ENCODE results near the gene CMTR2. TPM values are rescaled to one million over a fixed set of nuclear protein-coding genes. Genes with fewer than 3 reads are reported as not detected.

CMTR2 gene
- total and polyA plus RNA-seq, 2 experiments from 2014 or later = 11.4 to 43.2 TPM

- H3K4me2 ChIP-seq = no peak overlapping the region
- WGBS (ENCODE audit: low lambda C conversion rate, missing lambda C conversion rate) = 80% methylated on average over 1 of the region's 1 CpG
- H3K79me2 ChIP-seq = no peaks in the 10 kb centered on the region
- TF ChIP-seq, protein P1, sequence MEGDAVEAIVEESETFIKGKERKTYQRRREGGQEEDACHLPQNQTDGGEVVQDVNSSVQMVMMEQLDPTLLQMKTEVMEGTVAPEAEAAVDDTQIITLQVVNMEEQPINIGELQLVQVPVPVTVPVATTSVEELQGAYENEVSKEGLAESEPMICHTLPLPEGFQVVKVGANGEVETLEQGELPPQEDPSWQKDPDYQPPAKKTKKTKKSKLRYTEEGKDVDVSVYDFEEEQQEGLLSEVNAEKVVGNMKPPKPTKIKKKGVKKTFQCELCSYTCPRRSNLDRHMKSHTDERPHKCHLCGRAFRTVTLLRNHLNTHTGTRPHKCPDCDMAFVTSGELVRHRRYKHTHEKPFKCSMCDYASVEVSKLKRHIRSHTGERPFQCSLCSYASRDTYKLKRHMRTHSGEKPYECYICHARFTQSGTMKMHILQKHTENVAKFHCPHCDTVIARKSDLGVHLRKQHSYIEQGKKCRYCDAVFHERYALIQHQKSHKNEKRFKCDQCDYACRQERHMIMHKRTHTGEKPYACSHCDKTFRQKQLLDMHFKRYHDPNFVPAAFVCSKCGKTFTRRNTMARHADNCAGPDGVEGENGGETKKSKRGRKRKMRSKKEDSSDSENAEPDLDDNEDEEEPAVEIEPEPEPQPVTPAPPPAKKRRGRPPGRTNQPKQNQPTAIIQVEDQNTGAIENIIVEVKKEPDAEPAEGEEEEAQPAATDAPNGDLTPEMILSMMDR (IDR thresholded peaks at IDR 0.05; ENCODE audit: poor library complexity) = no peak
- TF ChIP-seq EZH2 (IDR thresholded peaks at IDR 0.05; ENCODE audit: borderline replicate concordance) (no peak), EZH2phosphoT487 (IDR thresholded peaks at IDR 0.05; ENCODE audit: low read depth, severe bottlenecking, unreplicated experiment) (no peak)
- H3K9me3 ChIP-seq (ENCODE audit: low read depth) = no peaks in the 10 kb centered on the region
- no peaks in the 10 kb centered on the region for H3K27me3 ChIP-seq
- no peaks in the 10 kb centered on the region for H3K9me2 ChIP-seq (replicated peaks; ENCODE audit: insufficient read depth)
- no peak for DNase-seq (ENCODE audit: low spot score)
- no peak overlapping the region for H2AFZ ChIP-seq
- no peaks in the 10 kb centered on the region for H3K4me1 ChIP-seq (ENCODE audit: insufficient read depth)
- no peak overlapping the region for H3K4me3 ChIP-seq
- no peaks in the 10 kb centered on the region for H4K20me1 ChIP-seq (ENCODE audit: insufficient read depth, poor library complexity, severe bottlenecking)
- no peak overlapping the region for H3K27ac ChIP-seq
- no peaks in the 10 kb centered on the region for H3K36me3 ChIP-seq (replicated peaks; ENCODE audit: insufficient read depth, low read depth)
Measured at GRCh38 chr16:71337631-71338030, 48.4 kb upstream of the CMTR2 start.

GRCh38 chr16:71328151-71328550, 38.9 kb upstream of the CMTR2 start:
- H3K27ac ChIP-seq = no peak overlapping the region
- 83% methylated on average over 3 of the region's 3 CpGs for WGBS (ENCODE audit: low lambda C conversion rate, missing lambda C conversion rate)
- H3K27me3 ChIP-seq = no peaks in the 10 kb centered on the region
- no peaks in the 10 kb centered on the region for H3K9me3 ChIP-seq (ENCODE audit: low read depth)
- no peak for DNase-seq (ENCODE audit: low spot score)
- no peaks in the 10 kb centered on the region for H3K79me2 ChIP-seq
- no peak overlapping the region for H2AFZ ChIP-seq
- no peaks in the 10 kb centered on the region for H3K4me1 ChIP-seq (ENCODE audit: insufficient read depth)
- TF ChIP-seq EZH2 (IDR thresholded peaks at IDR 0.05; ENCODE audit: borderline replicate concordance) (no peak), EZH2phosphoT487 (IDR thresholded peaks at IDR 0.05; ENCODE audit: low read depth, severe bottlenecking, unreplicated experiment) (no peak)
- TF ChIP-seq, protein P1 (IDR thresholded peaks at IDR 0.05; ENCODE audit: poor library complexity) = no peak
- no peak overlapping the region for H3K4me3 ChIP-seq
- no peaks in the 10 kb centered on the region for H3K36me3 ChIP-seq (replicated peaks; ENCODE audit: insufficient read depth, low read depth)
- H3K4me2 ChIP-seq = no peak overlapping the region
- H4K20me1 ChIP-seq (ENCODE audit: insufficient read depth, poor library complexity, severe bottlenecking) = no peaks in the 10 kb centered on the region
- no peaks in the 10 kb centered on the region for H3K9me2 ChIP-seq (replicated peaks; ENCODE audit: insufficient read depth)

- H3K27ac ChIP-seq = no peak overlapping the region
- TF ChIP-seq, protein P1 (IDR thresholded peaks at IDR 0.05; ENCODE audit: poor library complexity) = no peak
- TF ChIP-seq EZH2 (IDR thresholded peaks at IDR 0.05; ENCODE audit: borderline replicate concordance) (no peak), EZH2phosphoT487 (IDR thresholded peaks at IDR 0.05; ENCODE audit: low read depth, severe bottlenecking, unreplicated experiment) (no peak)
- H3K79me2 ChIP-seq = no peaks in the 10 kb centered on the region
Measured at GRCh38 chr16:71327720-71328119, 38.5 kb upstream of the CMTR2 start.

DNA sequence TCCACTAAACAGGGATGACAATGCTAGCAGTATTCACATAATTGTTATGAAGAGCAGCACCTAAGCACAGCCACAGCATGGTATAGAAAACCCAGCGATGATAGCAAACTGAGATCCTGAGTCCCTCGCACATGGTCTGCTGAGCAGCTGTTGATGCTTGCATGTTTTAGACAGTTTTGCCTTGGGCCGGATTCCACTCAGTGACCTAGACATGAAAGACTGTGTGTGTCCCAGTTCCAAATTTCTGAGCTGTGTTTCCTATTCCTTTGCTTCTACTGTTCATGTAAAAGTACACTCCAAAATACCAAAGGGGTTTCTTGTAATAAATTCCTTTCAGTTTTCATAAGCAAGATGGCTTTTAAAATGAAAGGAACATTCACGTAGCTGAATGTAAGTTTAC, 30.8 kb upstream of the CMTR2 start:
- H4K20me1 ChIP-seq (ENCODE audit: insufficient read depth, poor library complexity, severe bottlenecking) = no peaks in the 10 kb centered on the region
- no peak overlapping the region for H3K4me3 ChIP-seq
- H3K79me2 ChIP-seq = no peaks in the 10 kb centered on the region
- DNase-seq (ENCODE audit: low spot score) = no peak
- H2AFZ ChIP-seq = no peak overlapping the region
- TF ChIP-seq EZH2 (IDR thresholded peaks at IDR 0.05; ENCODE audit: borderline replicate concordance) (no peak), EZH2phosphoT487 (IDR thresholded peaks at IDR 0.05; ENCODE audit: low read depth, severe bottlenecking, unreplicated experiment) (no peak)
- TF ChIP-seq, protein P1 (IDR thresholded peaks at IDR 0.05; ENCODE audit: poor library complexity) = no peak
- H3K9me3 ChIP-seq (ENCODE audit: low read depth) = no peaks in the 10 kb centered on the region
- H3K9me2 ChIP-seq (replicated peaks; ENCODE audit: insufficient read depth) = no peaks in the 10 kb centered on the region
- H3K4me2 ChIP-seq = no peak overlapping the region
- 91% methylated on average over 4 of the region's 4 CpGs for WGBS (ENCODE audit: low lambda C conversion rate, missing lambda C conversion rate)
- no peaks in the 10 kb centered on the region for H3K36me3 ChIP-seq (replicated peaks; ENCODE audit: insufficient read depth, low read depth)
- H3K27ac ChIP-seq = no peak overlapping the region
- H3K27me3 ChIP-seq = peaks cover 10% of the 10 kb centered on the region
- no peaks in the 10 kb centered on the region for H3K4me1 ChIP-seq (ENCODE audit: insufficient read depth)

More at GRCh38 chr16:71327720-71328119, 38.5 kb upstream of the CMTR2 start:
- no peak overlapping the region for H2AFZ ChIP-seq
- no peaks in the 10 kb centered on the region for H3K27me3 ChIP-seq
- H3K4me1 ChIP-seq (ENCODE audit: insufficient read depth) = no peaks in the 10 kb centered on the region
- H3K9me2 ChIP-seq (replicated peaks; ENCODE audit: insufficient read depth) = no peaks in the 10 kb centered on the region
- no peak overlapping the region for H3K4me2 ChIP-seq
- no peaks in the 10 kb centered on the region for H3K36me3 ChIP-seq (replicated peaks; ENCODE audit: insufficient read depth, low read depth)
- no peaks in the 10 kb centered on the region for H3K9me3 ChIP-seq (ENCODE audit: low read depth)
- H4K20me1 ChIP-seq (ENCODE audit: insufficient read depth, poor library complexity, severe bottlenecking) = no peaks in the 10 kb centered on the region
- H3K4me3 ChIP-seq = no peak overlapping the region
- no peak for DNase-seq (ENCODE audit: low spot score)

Data from hepatocyte (in vitro differentiated cells).